Measurements from ENCODE around the gene CCDC157. TPM values are rescaled to one million over a fixed set of nuclear protein-coding genes. Genes with fewer than 3 reads are reported as not detected.

The CCDC157 gene
- total and polyA plus RNA-seq, 9 of the 15 experiments (the other 6 are each of a cell fraction or from before 2014, with no cell fraction given) = 0.04 to 1.3 (median 0.68) TPM

DNA sequence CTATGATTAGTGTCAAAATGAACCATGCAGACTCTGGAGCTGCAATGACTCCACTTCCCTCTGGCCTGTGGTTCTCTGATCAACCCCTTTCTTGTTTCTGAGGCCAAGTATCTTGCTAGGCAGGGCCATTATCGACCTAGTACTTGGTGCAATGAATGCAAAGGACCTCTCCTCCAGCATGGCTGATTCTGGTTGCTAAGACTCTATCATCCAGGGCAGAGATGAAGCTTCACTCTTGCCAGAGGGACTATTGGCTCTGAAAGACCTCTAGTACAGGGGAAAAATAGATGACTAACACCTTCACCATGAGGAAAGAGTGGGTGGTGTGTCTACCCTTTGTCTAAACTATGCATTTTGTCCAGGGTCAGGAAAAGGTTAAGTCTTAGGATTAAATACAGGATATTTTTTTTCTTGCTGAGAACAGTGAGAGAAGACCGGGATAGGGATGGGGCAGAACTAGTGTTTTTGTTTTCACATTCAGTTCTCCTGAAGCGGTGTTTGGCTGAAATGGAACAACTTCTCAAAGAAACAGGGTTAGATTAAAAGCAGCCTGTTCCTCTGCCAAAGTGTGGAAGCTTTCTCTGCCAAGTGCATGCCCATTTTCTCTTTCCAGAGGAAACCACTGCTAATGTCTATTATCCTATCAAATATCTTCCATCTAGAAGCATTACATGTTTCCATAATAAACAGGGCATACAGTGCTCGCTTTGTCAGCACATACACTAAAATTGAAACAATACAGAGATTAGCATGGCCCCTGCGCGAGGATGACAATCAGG lies 63.7 kb downstream of the CCDC157 start:
- ATAC-seq = no peak
- Histone ChIP-seq H3K36me3 (ENCODE audit: control insufficient read depth, insufficient read depth, low read length) (peaks cover 29% of the 10 kb centered on the region), H3K79me2 (ENCODE audit: control insufficient read depth, insufficient read depth, low read length) (peaks cover 48% of the 10 kb centered on the region), H3K9me3 (replicated peaks; ENCODE audit: control insufficient read depth, insufficient read depth, low read depth, low read length) (no peaks in the 10 kb centered on the region), H3K4me1 (replicated peaks in 1 of 2; ENCODE audit: control insufficient read depth in 2 of 2, insufficient read depth in 2 of 2, low read length in 2 of 2) (peaks cover 30 to 37% of the 10 kb centered on the region in 2 experiments), H3K4me2 (ENCODE audit: insufficient read depth, low read length) (peak overlapping the region; percentile 94), H3K9ac (ENCODE audit: insufficient read depth in 1 of 2, low read depth in 2 of 2, low read length in 2 of 2) (peak overlapping the region; percentile 6 to 94; a peak in 3 of 4 replicates), H4K20me1 (replicated peaks; ENCODE audit: control insufficient read depth, insufficient read depth, low read length) (no peaks in the 10 kb centered on the region), H2AFZ (ENCODE audit: low read depth, low read length) (no peak overlapping the region), H3K27ac (ENCODE audit: extremely low read depth, low read depth, low read length) (peak overlapping the region; percentile 94), H3K27me3 (ENCODE audit: control insufficient read depth in 2 of 2, insufficient read depth in 2 of 2, low read length in 2 of 2) (no peaks in the 10 kb centered on the region), H3K9me1 (ENCODE audit: control insufficient read depth, insufficient read depth, low read length) (no peaks in the 10 kb centered on the region), H3K4me3 (peak overlapping the region; percentile 59; the same call in 1 of the 2 replicates)
- ChIA-PET CTCF (ENCODE audit: low intra/inter-chr PET ratio) (no interaction called here), POLR2A (interaction anchor here (0.9 to 1.4 kb wide), 2 partner anchors 10 kb away, joined by 3 to 4 read pairs; no protein-coding TSS in a partner anchor)
- FAIRE-seq = peak; percentile 48
- no TSS peak for BruUV-seq (replicated peaks)
- in situ Hi-C loops (cut with MboI) (no loop called here), intact Hi-C loops (cut with micrococcal nuclease) (no loop called here)
- DNase-seq (ENCODE audit: extremely low read depth in 1 of 4, low spot score in 3 of 4) = peak in 2 of 4 experiments; percentile 32 to 59
- 14% methylated on average over 6 of the region's 6 CpGs for WGBS (ENCODE audit: insufficient coverage, low coverage, missing lambda C conversion rate)
- TF ChIP-seq SOX6 (IDR thresholded peaks at IDR 0.05) (0 out of 2 replicates have a peak, but pooled peaks have one; percentile 10), TAL1 (IDR thresholded peaks at IDR 0.05) (peak; percentile 14; the same call in 1 of the 2 replicates), CBFA2T3 (IDR thresholded peaks at IDR 0.05) (peak; percentile 73), MIER1 (IDR thresholded peaks at IDR 0.05; ENCODE audit: low read depth) (no peak), CBFA2T2 (conservative IDR thresholded peaks at IDR 0.05) (peak; percentile 42; the same call in 1 of the 2 replicates), EGR1 (conservative IDR thresholded peaks at IDR 0.05) (peak; percentile 80), ESRRA (IDR thresholded peaks at IDR 0.05; ENCODE audit: borderline replicate concordance, low read depth) (no peak), ZNF766 (CRISPR knock-in tag; conservative IDR thresholded peaks at IDR 0.05) (no peak)
- TF ChIP-seq, protein P1, sequence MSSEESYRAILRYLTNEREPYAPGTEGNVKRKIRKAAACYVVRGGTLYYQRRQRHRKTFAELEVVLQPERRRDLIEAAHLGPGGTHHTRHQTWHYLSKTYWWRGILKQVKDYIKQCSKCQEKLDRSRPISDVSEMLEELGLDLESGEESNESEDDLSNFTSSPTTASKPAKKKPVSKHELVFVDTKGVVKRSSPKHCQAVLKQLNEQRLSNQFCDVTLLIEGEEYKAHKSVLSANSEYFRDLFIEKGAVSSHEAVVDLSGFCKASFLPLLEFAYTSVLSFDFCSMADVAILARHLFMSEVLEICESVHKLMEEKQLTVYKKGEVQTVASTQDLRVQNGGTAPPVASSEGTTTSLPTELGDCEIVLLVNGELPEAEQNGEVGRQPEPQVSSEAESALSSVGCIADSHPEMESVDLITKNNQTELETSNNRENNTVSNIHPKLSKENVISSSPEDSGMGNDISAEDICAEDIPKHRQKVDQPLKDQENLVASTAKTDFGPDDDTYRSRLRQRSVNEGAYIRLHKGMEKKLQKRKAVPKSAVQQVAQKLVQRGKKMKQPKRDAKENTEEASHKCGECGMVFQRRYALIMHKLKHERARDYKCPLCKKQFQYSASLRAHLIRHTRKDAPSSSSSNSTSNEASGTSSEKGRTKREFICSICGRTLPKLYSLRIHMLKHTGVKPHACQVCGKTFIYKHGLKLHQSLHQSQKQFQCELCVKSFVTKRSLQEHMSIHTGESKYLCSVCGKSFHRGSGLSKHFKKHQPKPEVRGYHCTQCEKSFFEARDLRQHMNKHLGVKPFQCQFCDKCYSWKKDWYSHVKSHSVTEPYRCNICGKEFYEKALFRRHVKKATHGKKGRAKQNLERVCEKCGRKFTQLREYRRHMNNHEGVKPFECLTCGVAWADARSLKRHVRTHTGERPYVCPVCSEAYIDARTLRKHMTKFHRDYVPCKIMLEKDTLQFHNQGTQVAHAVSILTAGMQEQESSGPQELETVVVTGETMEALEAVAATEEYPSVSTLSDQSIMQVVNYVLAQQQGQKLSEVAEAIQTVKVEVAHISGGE (CRISPR knock-in tag; IDR thresholded peaks at IDR 0.05) = 0 out of 6 replicates have a peak, but pooled peaks of 1 of the 3 experiments have one; percentile 3
- TF ChIP-seq, protein P2, sequence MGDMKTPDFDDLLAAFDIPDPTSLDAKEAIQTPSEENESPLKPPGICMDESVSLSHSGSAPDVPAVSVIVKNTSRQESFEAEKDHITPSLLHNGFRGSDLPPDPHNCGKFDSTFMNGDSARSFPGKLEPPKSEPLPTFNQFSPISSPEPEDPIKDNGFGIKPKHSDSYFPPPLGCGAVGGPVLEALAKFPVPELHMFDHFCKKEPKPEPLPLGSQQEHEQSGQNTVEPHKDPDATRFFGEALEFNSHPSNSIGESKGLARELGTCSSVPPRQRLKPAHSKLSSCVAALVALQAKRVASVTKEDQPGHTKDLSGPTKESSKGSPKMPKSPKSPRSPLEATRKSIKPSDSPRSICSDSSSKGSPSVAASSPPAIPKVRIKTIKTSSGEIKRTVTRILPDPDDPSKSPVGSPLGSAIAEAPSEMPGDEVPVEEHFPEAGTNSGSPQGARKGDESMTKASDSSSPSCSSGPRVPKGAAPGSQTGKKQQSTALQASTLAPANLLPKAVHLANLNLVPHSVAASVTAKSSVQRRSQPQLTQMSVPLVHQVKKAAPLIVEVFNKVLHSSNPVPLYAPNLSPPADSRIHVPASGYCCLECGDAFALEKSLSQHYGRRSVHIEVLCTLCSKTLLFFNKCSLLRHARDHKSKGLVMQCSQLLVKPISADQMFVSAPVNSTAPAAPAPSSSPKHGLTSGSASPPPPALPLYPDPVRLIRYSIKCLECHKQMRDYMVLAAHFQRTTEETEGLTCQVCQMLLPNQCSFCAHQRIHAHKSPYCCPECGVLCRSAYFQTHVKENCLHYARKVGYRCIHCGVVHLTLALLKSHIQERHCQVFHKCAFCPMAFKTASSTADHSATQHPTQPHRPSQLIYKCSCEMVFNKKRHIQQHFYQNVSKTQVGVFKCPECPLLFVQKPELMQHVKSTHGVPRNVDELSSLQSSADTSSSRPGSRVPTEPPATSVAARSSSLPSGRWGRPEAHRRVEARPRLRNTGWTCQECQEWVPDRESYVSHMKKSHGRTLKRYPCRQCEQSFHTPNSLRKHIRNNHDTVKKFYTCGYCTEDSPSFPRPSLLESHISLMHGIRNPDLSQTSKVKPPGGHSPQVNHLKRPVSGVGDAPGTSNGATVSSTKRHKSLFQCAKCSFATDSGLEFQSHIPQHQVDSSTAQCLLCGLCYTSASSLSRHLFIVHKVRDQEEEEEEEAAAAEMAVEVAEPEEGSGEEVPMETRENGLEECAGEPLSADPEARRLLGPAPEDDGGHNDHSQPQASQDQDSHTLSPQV (IDR thresholded peaks at IDR 0.05) = 0 out of 2 replicates have a peak, but pooled peaks have one; percentile 33
- TF ChIP-seq, protein P3, sequence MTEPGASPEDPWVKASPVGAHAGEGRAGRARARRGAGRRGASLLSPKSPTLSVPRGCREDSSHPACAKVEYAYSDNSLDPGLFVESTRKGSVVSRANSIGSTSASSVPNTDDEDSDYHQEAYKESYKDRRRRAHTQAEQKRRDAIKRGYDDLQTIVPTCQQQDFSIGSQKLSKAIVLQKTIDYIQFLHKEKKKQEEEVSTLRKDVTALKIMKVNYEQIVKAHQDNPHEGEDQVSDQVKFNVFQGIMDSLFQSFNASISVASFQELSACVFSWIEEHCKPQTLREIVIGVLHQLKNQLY (CRISPR knock-in tag; conservative IDR thresholded peaks at IDR 0.05) = no peak
